H1 (cell line): Measurements from ENCODE around the gene PTPRG. TPM values are rescaled to one million over a fixed set of nuclear protein-coding genes. Genes with fewer than 3 reads are reported as not detected.

Experiments
- CTCF ChIA-PET: fragments of 300-600 bp; sonication (Branson Sonifier 250); formaldehyde crosslinking; loops from one replicate; lab custom pipeline; 2021; ENCODE audit not compliant: partially characterized antibody; lab: Charles Lee
- POLR2A ChIA-PET: fragments of 300-600 bp; sonication (Branson Sonifier 250); formaldehyde crosslinking; loops from one replicate; lab custom pipeline; 2021; ENCODE audit warnings: inconsistent platforms; ENCODE audit not compliant: partially characterized antibody; lab: Charles Lee
- DNase-seq, 2 experiments: peaks; one replicate each; pipeline versions ENCODE4 v3.0.0 to v3.0.0-alpha.2; 2010 to 2022; ENCODE audit warnings: low spot score in 2 of 2, low read depth in 1 of 2, mixed read lengths in 1 of 2
- FAIRE-seq: peaks from 2 replicates; lab custom pipeline; 2011; peaks lifted over from hg19 to GRCh38; lab: Jason Lieb, UNC
- H2AFZ ChIP-seq: 2 replicates; pipeline ENCODE4 v1.8.1; 2012; ENCODE audit warnings: low read length, inconsistent platforms
- H2AK5ac ChIP-seq: 2 replicates; pipeline ENCODE4 v1.6.1; 2013; ENCODE audit warnings: low read depth, low read length
- H2BK120ac ChIP-seq: replicated peaks from 2 replicates; pipeline ENCODE3; 2013; ENCODE audit warnings: low read depth, low read length, inconsistent platforms
- H2BK12ac ChIP-seq: 2 replicates; pipeline ENCODE4 v1.6.1; 2013; ENCODE audit warnings: low read depth, low read length
- H2BK15ac ChIP-seq: 2 replicates; pipeline ENCODE4 v1.6.1; 2013; ENCODE audit warnings: low read length
- H2BK20ac ChIP-seq: 2 replicates; pipeline ENCODE4 v1.6.1; 2013; ENCODE audit warnings: low read length
- H2BK5ac ChIP-seq: 2 replicates; pipeline ENCODE4 v1.6.1; 2013; ENCODE audit warnings: low read depth, low read length
- H3K14ac ChIP-seq: 2 replicates; pipeline ENCODE4 v1.6.1; 2013; ENCODE audit warnings: inconsistent platforms; ENCODE audit not compliant: insufficient read length
- H3K18ac ChIP-seq: 2 replicates; pipeline ENCODE4 v1.6.1; 2013; ENCODE audit warnings: low read length; ENCODE audit errors: extremely low read depth
- H3K23ac ChIP-seq: 2 replicates; pipeline ENCODE4 v1.6.1; 2013; ENCODE audit warnings: inconsistent platforms; ENCODE audit not compliant: insufficient read length
- H3K23me2 ChIP-seq: 2 replicates; pipeline ENCODE4 v1.6.1; 2013; ENCODE audit warnings: low read depth, low read length
- H3K27ac ChIP-seq: 2 replicates; pipeline ENCODE4 v1.6.1; 2011; ENCODE audit warnings: low read depth, low read length, inconsistent platforms
- H3K27me3 ChIP-seq, 4 experiments: replicated peaks in 1 of 4; 1 replicate in 1 of 4; 2 replicates in 3 of 4; pipeline versions ENCODE4 v1.6.1 to v1.8.1; 2011 to 2013; ENCODE audit warnings: low read length in 3 of 4, mild to moderate bottlenecking in 3 of 4, inconsistent platforms in 2 of 4, mixed read lengths in 2 of 4, moderate library complexity in 1 of 4; ENCODE audit not compliant: control insufficient read depth in 3 of 4, insufficient read depth in 3 of 4; ENCODE audit errors: extremely low read depth in 1 of 4
- H3K36me3 ChIP-seq, 4 experiments: 2 replicates each; pipeline versions ENCODE4 v1.6.1 to v1.8.1; 2011 to 2013; ENCODE audit warnings: mild to moderate bottlenecking in 4 of 4, low read length in 3 of 4, moderate library complexity in 2 of 4, control low read depth in 1 of 4, inconsistent platforms in 1 of 4; ENCODE audit not compliant: insufficient read depth in 4 of 4, control insufficient read depth in 2 of 4
- H3K4ac ChIP-seq: replicated peaks from 2 replicates; pipeline ENCODE3; 2013; ENCODE audit warnings: low read length, low read depth, mixed read lengths, inconsistent platforms; ENCODE audit not compliant: insufficient read length
- H3K4me1 ChIP-seq, 4 experiments: replicated peaks in 1 of 4; 1 replicate in 1 of 4; 2 replicates in 3 of 4; pipeline versions ENCODE4 v1.6.1 to v1.8.1; 2011 to 2013; ENCODE audit warnings: low read length in 3 of 4, inconsistent platforms in 2 of 4, mixed read lengths in 1 of 4; ENCODE audit not compliant: insufficient read depth in 4 of 4, control insufficient read depth in 3 of 4
- H3K4me2 ChIP-seq, 2 experiments: 2 replicates each; pipeline versions ENCODE4 v1.6.1 to v1.8.1; 2011 to 2013; ENCODE audit warnings: low read depth in 2 of 2, low read length in 2 of 2, control low read depth in 1 of 2, inconsistent platforms in 1 of 2, mild to moderate bottlenecking in 1 of 2; ENCODE audit not compliant: insufficient read depth in 1 of 2
- H3K4me3 ChIP-seq, 4 experiments: fragments of 200-600, 300-600 bp in 1 of 4; sonication (generic), shearing (Covaris generic), sonication (Bioruptor Twin) in 1 of 4; 2 replicates each; pipeline versions ENCODE4 v1.5.1 to v1.8.1; 2011 to 2016; ENCODE audit warnings: low read length in 4 of 4, low read depth in 3 of 4, control low read depth in 2 of 4, inconsistent platforms in 2 of 4, mild to moderate bottlenecking in 2 of 4, mixed read lengths in 1 of 4, moderate library complexity in 1 of 4; ENCODE audit not compliant: insufficient read depth in 2 of 4; ENCODE audit errors: extremely low read depth in 1 of 4
- H3K56ac ChIP-seq: replicated peaks from 2 replicates; pipeline ENCODE3; 2013; ENCODE audit warnings: low read depth, mild to moderate bottlenecking, mixed read lengths, low read length, inconsistent platforms; ENCODE audit not compliant: insufficient read length
- H3K79me1 ChIP-seq: 2 replicates; pipeline ENCODE4 v1.6.1; 2013; ENCODE audit warnings: low read depth, low read length, control low read depth
- H3K79me2 ChIP-seq, 2 experiments: 2 replicates each; pipeline versions ENCODE4 v1.6.1 to v1.8.1; 2012 to 2013; ENCODE audit warnings: low read length in 2 of 2, mild to moderate bottlenecking in 2 of 2, inconsistent platforms in 1 of 2; ENCODE audit not compliant: insufficient read depth in 2 of 2, control insufficient read depth in 1 of 2
- H3K9ac ChIP-seq, 4 experiments: replicated peaks in 1 of 4; 1 replicate in 1 of 4; 2 replicates in 3 of 4; pipeline versions ENCODE4 v1.6.1 to v1.8.1; 2011 to 2013; ENCODE audit warnings: low read depth in 3 of 4, low read length in 3 of 4, control low read depth in 2 of 4, mild to moderate bottlenecking in 2 of 4, moderate library complexity in 2 of 4, inconsistent platforms in 1 of 4; ENCODE audit errors: extremely low read depth in 1 of 4
- H3K9me3 ChIP-seq, 2 experiments: 2 replicates each; pipeline versions ENCODE4 v1.6.1 to v1.8.1; 2012 to 2013; ENCODE audit warnings: mild to moderate bottlenecking in 2 of 2, moderate library complexity in 2 of 2, control low read depth in 1 of 2, inconsistent platforms in 1 of 2, low read depth in 1 of 2, low read length in 1 of 2, mixed read lengths in 1 of 2; ENCODE audit not compliant: insufficient read depth in 2 of 2
- H4K20me1 ChIP-seq, 2 experiments: replicated peaks in 1 of 2; 2 replicates each; pipeline versions ENCODE3 to v1.8.1; 2011 to 2013; ENCODE audit warnings: inconsistent platforms in 2 of 2, low read length in 2 of 2, mild to moderate bottlenecking in 1 of 2; ENCODE audit not compliant: insufficient read depth in 2 of 2, control insufficient read depth in 1 of 2
- H4K5ac ChIP-seq: 2 replicates; pipeline ENCODE4 v1.6.1; 2013; ENCODE audit warnings: low read length, low read depth, mixed read lengths, inconsistent platforms; ENCODE audit not compliant: insufficient read length
- H4K8ac ChIP-seq: 2 replicates; pipeline ENCODE4 v1.8.0; 2013; ENCODE audit warnings: mild to moderate bottlenecking, moderate library complexity, low read length, inconsistent platforms; ENCODE audit not compliant: insufficient read depth; ENCODE audit errors: extremely low read depth
- H4K91ac ChIP-seq: replicated peaks from 2 replicates; pipeline ENCODE3; 2013; ENCODE audit warnings: low read length, mixed read lengths, inconsistent platforms; ENCODE audit not compliant: insufficient read length
- BACH1 ChIP-seq: IDR thresholded peaks from 2 replicates; pipeline ENCODE4 v1.6.1; 2012; ENCODE audit warnings: low read length, improper control_type of control experiment
- BRCA1 ChIP-seq: IDR thresholded peaks from 2 replicates; pipeline ENCODE4 v1.6.1; 2012; ENCODE audit warnings: low read depth, low read length, improper control_type of control experiment
- POLR2A ChIP-seq, 2 experiments: IDR thresholded peaks; 1 replicate in 1 of 2; 2 replicates in 1 of 2; pipeline ENCODE4 v1.6.1; 2011; ENCODE audit warnings: low read depth in 2 of 2, low read length in 2 of 2, mild to moderate bottlenecking in 2 of 2; ENCODE audit errors: control extremely low read depth in 1 of 2
- POLR2AphosphoS5 ChIP-seq: IDR thresholded peaks from 2 replicates; pipeline ENCODE4 v1.6.1; 2011; ENCODE audit warnings: low read depth, low read length
- RAD21 ChIP-seq, 2 experiments: IDR thresholded peaks in 1 of 2; conservative IDR thresholded peaks in 1 of 2; 2 replicates each; pipeline ENCODE4 v1.6.1; 2011; ENCODE audit warnings: low read depth in 2 of 2, low read length in 2 of 2, improper control_type of control experiment in 1 of 2, inconsistent platforms in 1 of 2, mild to moderate bottlenecking in 1 of 2, moderate library complexity in 1 of 2
- RFX5 ChIP-seq: IDR thresholded peaks from 2 replicates; pipeline ENCODE4 v1.6.1; 2011; ENCODE audit warnings: low read depth, low read length, improper control_type of control experiment, borderline replicate concordance
- SIRT6 ChIP-seq: IDR thresholded peaks from one replicate; pipeline ENCODE4 v1.7.1; 2012; ENCODE audit warnings: low read length, inconsistent platforms
- SRF ChIP-seq: IDR thresholded peaks from 2 replicates; pipeline ENCODE4 v1.6.1; 2011; ENCODE audit warnings: mild to moderate bottlenecking, low read depth, low read length, moderate library complexity
- TAF1 ChIP-seq: IDR thresholded peaks from 2 replicates; pipeline ENCODE4 v1.6.1; 2011; ENCODE audit warnings: mild to moderate bottlenecking, low read depth, low read length
- TAF7 ChIP-seq: optimal IDR thresholded peaks from 2 replicates; pipeline ENCODE3; 2011; ENCODE audit warnings: low read depth, mild to moderate bottlenecking, inconsistent platforms, low read length, moderate library complexity, borderline replicate concordance
- YY1 ChIP-seq: IDR thresholded peaks from 2 replicates; pipeline ENCODE4 v1.6.1; 2011; ENCODE audit warnings: low read depth, mild to moderate bottlenecking, low read length
- WGBS, 2 experiments: shearing (Covaris generic) in 1 of 2; methylation state at CpG; one replicate each; pipeline versions ENCODE4 v1.1.6 to v1.1.7; 2013 to 2015; ENCODE audit warnings: low lambda C conversion rate in 2 of 2, mixed read lengths in 2 of 2, inconsistent platforms in 1 of 2, low coverage in 1 of 2, missing lambda C conversion rate in 1 of 2; ENCODE audit not compliant: insufficient replicate concordance in 2 of 2, insufficient coverage in 1 of 2, insufficient read length in 1 of 2; ENCODE audit errors: extremely low coverage in 1 of 2, missing lambda C conversion rate in 1 of 2; 5-methylcytosine and 5-hydroxymethylcytosine counted together
- polyA plus RNA-seq, 7 experiments: library from polyadenylated mRNA; depleted of rRNA in 3 of 7; stranded (reverse) in 5 of 7; unstranded in 2 of 7; fragments of >200 nt in 5 of 7; fragments of 200-250 nt in 2 of 7; gene quantifications; 1 replicate in 5 of 7; 2 replicates in 1 of 7; 4 replicates in 1 of 7; pipeline versions ENCODE4 v1.2.1 to v1.2.3, GENCODE V29; 2011 to 2013; ENCODE audit warnings: missing spikeins in 2 of 7, mixed read lengths in 2 of 7
- total RNA-seq: library from RNA; stranded (reverse); fragmentation: NEBNext Ultra II Directional; extraction: Animal tissue kit (Norgen Biotek cat#: 25700); gene quantifications from 2 replicates; pipeline ENCODE4 v1.2.1, GENCODE V29; 2021

PTPRG gene
- total and polyA plus RNA-seq, 2 of the 8 experiments (the other 6 are each of a cell fraction or from before 2014, with no cell fraction given): 23.3 to 96.2 TPM

DNA sequence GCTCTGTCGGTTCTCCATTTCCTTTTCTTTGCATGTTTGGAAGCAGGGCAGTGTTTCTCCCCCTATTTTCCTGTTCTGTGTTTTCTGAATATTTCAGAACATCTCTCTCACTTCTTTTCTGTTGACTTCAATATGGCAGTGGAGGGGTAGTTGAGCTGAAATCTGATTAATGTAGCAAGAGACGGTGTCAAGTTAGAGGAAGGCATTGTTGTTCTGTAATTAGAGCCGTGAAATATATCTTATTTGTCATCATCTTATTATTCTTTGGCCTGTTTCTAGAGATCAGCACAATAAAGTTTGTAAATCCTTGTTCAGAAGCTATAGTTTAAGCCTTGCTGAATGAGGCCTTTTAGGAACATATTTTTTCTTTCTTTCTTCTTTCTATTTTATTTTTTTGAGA, 353.9 kb downstream of the PTPRG start:
- Histone ChIP-seq H3K27me3 (no peaks in the 10 kb centered on the region), H2BK12ac (no peak overlapping the region), H2BK5ac (no peak overlapping the region), H4K20me1 (peaks cover 0 to 9% of the 10 kb centered on the region in 2 experiments), H3K56ac (no peak overlapping the region), H3K14ac (no peak overlapping the region), H2BK120ac (no peak overlapping the region), H4K5ac (no peak overlapping the region), H3K4ac (no peak overlapping the region), H3K36me3 (no peaks in the 10 kb centered on the region), H3K4me3 (no peak overlapping the region), H3K9me3 (no peaks in the 10 kb centered on the region), H2AK5ac (no peak overlapping the region), H3K79me1 (peaks cover 4% of the 10 kb centered on the region; the same call in 1 of the 2 replicates), H3K4me1 (peaks cover 0 to 27% (median 15%) of the 10 kb centered on the region in 4 experiments; a peak in 6 of 7 replicates), H3K23ac (no peak overlapping the region), H3K9ac (no peak overlapping the region), H2BK20ac (no peak overlapping the region), H3K79me2 (peaks cover 0 to 79% of the 10 kb centered on the region in 2 experiments; a peak in 3 of 4 replicates), H2BK15ac (no peak overlapping the region), H4K91ac (no peak overlapping the region), H3K27ac (no peak overlapping the region), H3K18ac (no peak overlapping the region), H3K4me2 (no peak overlapping the region), H3K23me2 (no peaks in the 10 kb centered on the region), H4K8ac (no peak overlapping the region), H2AFZ (no peak overlapping the region)
- CTCF ChIA-PET: interaction anchor here (1.0 kb wide), 1 partner anchor 136 kb away, joined by 4 read pairs; no protein-coding TSS in a partner anchor
- DNase-seq: no peak
- FAIRE-seq: no peak
- TF ChIP-seq BRCA1 (no peak), TAF1 (no peak), POLR2A (IDR thresholded peaks at IDR 0.05; ENCODE audit: control extremely low read depth in 1 of 2, low read depth in 2 of 2, low read length in 2 of 2) (no peak), BACH1 (no peak), SIRT6 (no peak), TAF7 (no peak), POLR2AphosphoS5 (no peak), SRF (no peak), RAD21 (IDR thresholded peaks at IDR 0.05 in 1 of 2, conservative IDR thresholded peaks at IDR 0.05 in 1 of 2; ENCODE audit: low read depth in 2 of 2, low read length in 2 of 2) (no peak), YY1 (no peak), RFX5 (no peak)
- WGBS, 2 experiments: 84% methylated on average over 3 of the region's 3 CpGs; no CpG with 5 or more reads in 1 of the 2 experiments
- POLR2A ChIA-PET: interaction anchor here (1.2 kb wide), 1 partner anchor 11 kb away, joined by 4 read pairs; no protein-coding TSS in a partner anchor
